ENCODE data around the gene ZBTB48.

Gene ZBTB48

GRCh38 chr1:6612641-6613360, 33.0 kb downstream of the ZBTB48 start:
- DNase-seq (ENCODE audit: low read depth, low spot score): peak; percentile 65

- DNase-seq (ENCODE audit: low read depth, low spot score): peak; percentile 99
Observed at GRCh38 chr1:6613361-6614018, 33.7 kb downstream of the ZBTB48 start, which contains the start of gene PHF13. PHF13 (plus strand) TSS chr1:6613731; CDS start chr1:6614067, 336 bp downstream.

GRCh38 chr1:6614019-6614928, 34.5 kb downstream of the ZBTB48 start:
- no peak for DNase-seq (ENCODE audit: low read depth, low spot score)

- DNase-seq (ENCODE audit: low read depth, low spot score): no peak
Observed at GRCh38 chr1:6614929-6615785, 35.4 kb downstream of the ZBTB48 start.

- no peak for DNase-seq (ENCODE audit: low read depth, low spot score)
Observed at GRCh38 chr1:6619045-6619444, 39.3 kb downstream of the ZBTB48 start.

- no peak for DNase-seq (ENCODE audit: low read depth, low spot score)
Observed at GRCh38 chr1:6621429-6622391, 41.9 kb downstream of the ZBTB48 start.

- DNase-seq (ENCODE audit: low read depth, low spot score): no peak
Observed at GRCh38 chr1:6622396-6623152, 42.8 kb downstream of the ZBTB48 start.

- DNase-seq (ENCODE audit: low read depth, low spot score): no peak
Observed at GRCh38 chr1:6623269-6623965, 43.6 kb downstream of the ZBTB48 start.

GRCh38 chr1:6624710-6625583, 45.2 kb downstream of the ZBTB48 start, which contains the start of gene THAP3:
THAP3 (plus strand) TSS chr1:6624868; CDS start chr1:6625219, 351 bp downstream.
- peak; percentile 90 for DNase-seq (ENCODE audit: low read depth, low spot score)

- no peak for DNase-seq (ENCODE audit: low read depth, low spot score)
Observed at GRCh38 chr1:6625584-6626149, 45.9 kb downstream of the ZBTB48 start.

- no peak for DNase-seq (ENCODE audit: low read depth, low spot score)
Observed at GRCh38 chr1:6627031-6627430, 47.2 kb downstream of the ZBTB48 start.

GRCh38 chr1:6627841-6628545, 48.2 kb downstream of the ZBTB48 start:
- DNase-seq (ENCODE audit: low read depth, low spot score): no peak

GRCh38 chr1:6628971-6629479, 49.2 kb downstream of the ZBTB48 start:
- no peak for DNase-seq (ENCODE audit: low read depth, low spot score)

GRCh38 chr1:6630027-6630426, 50.2 kb downstream of the ZBTB48 start:
- no peak for DNase-seq (ENCODE audit: low read depth, low spot score)

GRCh38 chr1:6631058-6631457, 51.3 kb downstream of the ZBTB48 start:
- no peak for DNase-seq (ENCODE audit: low read depth, low spot score)

All from ELF-1 (cell line).